ENCODE results near the gene FRRS1. TPM values are rescaled to one million over a fixed set of nuclear protein-coding genes. Genes with fewer than 3 reads are reported as not detected.
"Not testable (repeated sequence)": the region's sequence is repeated elsewhere in the genome, so short reads cannot be mapped to it uniquely, and the experiment has no call there.

The FRRS1 gene
- total RNA-seq, 4 donors from 2014 or later: 23.1 to 40.7 (median 27.8) TPM

DNA sequence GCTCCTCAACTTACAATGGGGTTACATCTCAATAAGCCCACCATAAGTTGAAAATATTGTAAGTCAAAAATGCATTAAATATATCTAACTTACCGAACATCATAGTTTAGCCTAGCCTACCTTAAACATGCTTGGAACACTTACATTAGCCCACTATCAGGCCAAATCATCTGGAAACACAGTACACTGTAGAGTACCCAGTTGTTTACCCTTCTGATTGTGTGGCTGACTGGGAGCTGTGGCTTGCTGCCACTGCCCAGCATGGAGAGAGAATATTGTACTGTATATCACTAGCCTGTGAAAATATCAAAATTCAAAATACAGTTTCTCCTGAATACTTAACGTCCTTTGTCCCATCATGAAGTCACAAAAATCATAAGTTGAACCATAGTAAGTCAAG lies 40.4 kb upstream of the FRRS1 start:
- no peak overlapping the region for H3K27ac ChIP-seq
- H3K4me1 ChIP-seq: peaks cover 0 to 9% (median 3%) of the 10 kb centered on the region in 3 donors
- DNase-seq: no peak
- no peaks in the 10 kb centered on the region for H3K36me3 ChIP-seq
- H3K9me3 ChIP-seq: no peaks in the 10 kb centered on the region
- WGBS, 2 donors: 68 to 79% methylated on average over 2 of the region's 2 CpGs
- intact Hi-C loops (cut with DNase I): no loop called here
- H3K4me3 ChIP-seq: no peak overlapping the region
- H3K27me3 ChIP-seq: no peaks in the 10 kb centered on the region
- TF ChIP-seq POLR2A (IDR thresholded peaks at IDR 0.05): no peak
- no peak for TF ChIP-seq CTCF (IDR thresholded peaks at IDR 0.05)

- Histone ChIP-seq H3K9me3 (no peaks in the 10 kb centered on the region), H3K4me3 (no peak overlapping the region), H3K27me3 (no peaks in the 10 kb centered on the region), H3K27ac (no peak overlapping the region), H3K4me1 (no peaks in the 10 kb centered on the region), H3K36me3 (no peaks in the 10 kb centered on the region)
- WGBS, 2 donors: 64 to 68% methylated on average over 3 of the region's 3 CpGs
- TF ChIP-seq POLR2A (IDR thresholded peaks at IDR 0.05): no peak
- TF ChIP-seq CTCF (IDR thresholded peaks at IDR 0.05): no peak
- intact Hi-C loops (cut with DNase I): no loop called here
- DNase-seq: no peak
Observed at GRCh38 chr1:99801584-99801983, 35.1 kb upstream of the FRRS1 start.

DNA sequence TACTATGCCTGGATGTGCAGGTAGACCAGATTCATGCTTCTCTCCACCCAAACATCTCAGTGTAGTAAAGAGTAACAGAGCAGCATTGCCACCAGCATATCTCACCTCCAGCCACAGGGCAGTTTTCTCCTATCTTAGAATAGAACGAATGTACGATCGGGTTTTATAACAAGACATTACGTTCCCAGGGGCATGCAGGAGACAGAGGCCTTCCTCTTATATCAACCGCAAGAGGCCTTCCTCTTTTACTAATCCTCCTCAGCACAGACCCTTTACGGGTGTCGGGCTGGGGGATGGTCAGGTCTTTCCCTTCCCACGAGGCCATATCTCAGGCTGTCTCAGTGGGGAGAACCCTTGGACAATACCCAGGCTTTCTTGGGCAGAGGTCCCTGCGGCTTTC lies 27.4 kb upstream of the FRRS1 start:
- 60 to 77% methylated on average over 8 to 9 of the region's 9 CpGs for WGBS, 2 donors

GRCh38 chr1:99789715-99790114 lies 23.3 kb upstream of the FRRS1 start:
- DNase-seq: no peak
- Histone ChIP-seq H3K9me3 (no peaks in the 10 kb centered on the region), H3K36me3 (no peaks in the 10 kb centered on the region), H3K4me1 (no peaks in the 10 kb centered on the region), H3K4me3 (no peak overlapping the region), H3K27me3 (no peaks in the 10 kb centered on the region), H3K27ac (no peak overlapping the region)
- WGBS, 2 donors: 75 to 86% methylated on average over 2 of the region's 2 CpGs
- TF ChIP-seq CTCF (IDR thresholded peaks at IDR 0.05) (no peak), POLR2A (IDR thresholded peaks at IDR 0.05) (no peak)
- intact Hi-C loops (cut with DNase I): no loop called here

More for the DNA sequence above, 27.4 kb upstream of the FRRS1 start:
- intact Hi-C loops (cut with DNase I); DNase-seq; H3K4me1 ChIP-seq; H3K27me3 ChIP-seq; H3K9me3 ChIP-seq; H3K36me3 ChIP-seq; H3K4me3 ChIP-seq; H3K27ac ChIP-seq: not testable (repeated sequence)

- no peak for DNase-seq
- Histone ChIP-seq H3K27ac (no peak overlapping the region), H3K36me3 (no peaks in the 10 kb centered on the region), H3K4me3 (no peak overlapping the region), H3K9me3 (no peaks in the 10 kb centered on the region), H3K27me3 (no peaks in the 10 kb centered on the region), H3K4me1 (no peaks in the 10 kb centered on the region)
- TF ChIP-seq POLR2A (IDR thresholded peaks at IDR 0.05) (no peak), CTCF (IDR thresholded peaks at IDR 0.05) (no peak)
- intact Hi-C loops (cut with DNase I): no loop called here
Observed at GRCh38 chr1:99788896-99789295, 22.5 kb upstream of the FRRS1 start.

- H3K4me1 ChIP-seq: no peaks in the 10 kb centered on the region
- no peak for DNase-seq
- H3K36me3 ChIP-seq: no peaks in the 10 kb centered on the region
- H3K4me3 ChIP-seq: no peak overlapping the region
- no peak overlapping the region for H3K27ac ChIP-seq
- WGBS, 2 donors: 50 to 78% methylated on average over 2 of the region's 2 CpGs
- H3K27me3 ChIP-seq: no peaks in the 10 kb centered on the region
- intact Hi-C loops (cut with DNase I): no loop called here
- no peaks in the 10 kb centered on the region for H3K9me3 ChIP-seq
- no peak for TF ChIP-seq POLR2A (IDR thresholded peaks at IDR 0.05)
- no peak for TF ChIP-seq CTCF (IDR thresholded peaks at IDR 0.05)
Observed at GRCh38 chr1:99786751-99787501, 20.5 kb upstream of the FRRS1 start.

All from esophagus squamous epithelium (tissue), 5 donors.